HG02943 (cell line): ENCODE data around the gene FBLIM1.

Experiments used
- ATAC-seq: cut with Tn5 transposase; IDR thresholded peaks from one replicate; pipeline ENCODE4 v1.9.1; 2021; ENCODE audit warnings: mild to moderate bottlenecking, low read depth, moderate library complexity; ENCODE audit not compliant: unreplicated experiment

FBLIM1 gene

GRCh38 chr1:15747378-15747777 lies 11.2 kb upstream of the FBLIM1 start:
- ATAC-seq, result no peak

- ATAC-seq, result no peak
These were observed 10.3 kb upstream of the FBLIM1 start for GRCh38 chr1:15748264-15748663.

GRCh38 chr1:15748690-15749398 lies 9.8 kb upstream of the FBLIM1 start:
- no peak for ATAC-seq

- no peak for ATAC-seq
These were observed 8.9 kb upstream of the FBLIM1 start for GRCh38 chr1:15749399-15750291.

DNA sequence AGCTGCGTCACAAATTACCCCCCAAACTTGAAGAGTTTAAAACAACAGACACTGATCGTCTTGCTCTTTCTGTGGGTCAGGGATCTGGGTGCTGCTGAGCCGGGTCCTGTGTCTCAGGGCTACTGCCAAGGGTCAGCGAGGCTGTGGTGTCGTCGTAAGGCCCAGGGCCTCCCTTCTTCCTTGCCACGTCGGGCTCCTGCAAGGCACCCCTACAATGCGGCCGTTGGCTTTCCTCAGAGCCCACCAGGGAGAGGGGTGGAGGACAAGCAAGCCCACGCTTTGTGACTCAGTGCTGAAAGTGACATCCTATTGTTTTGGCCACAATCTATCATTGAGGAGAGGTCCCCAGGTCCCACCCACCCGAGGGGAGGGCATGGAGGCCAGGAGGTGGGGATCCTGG lies 7.7 kb upstream of the FBLIM1 start:
- ATAC-seq, result no peak

DNA sequence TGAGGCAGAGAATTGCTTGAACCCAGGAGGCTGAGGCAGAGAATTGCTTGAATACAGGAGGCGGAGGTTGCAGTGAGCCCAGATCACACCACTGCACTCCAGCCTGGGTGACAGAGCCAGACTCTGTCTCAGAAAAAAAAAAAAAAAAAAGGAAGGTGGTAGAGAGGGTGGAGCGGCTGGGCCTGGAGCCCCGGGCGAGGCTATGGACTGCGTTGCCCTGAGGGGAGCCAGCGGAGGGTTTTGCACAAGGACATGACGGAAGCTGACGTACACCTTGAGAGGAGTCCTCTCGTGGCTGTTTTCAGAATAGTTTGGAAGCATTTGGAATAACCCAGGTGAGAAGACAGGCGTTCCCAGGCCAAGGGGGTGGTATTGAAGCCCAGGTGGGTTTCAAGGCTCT lies 6.9 kb upstream of the FBLIM1 start:
- ATAC-seq, result no peak

GRCh38 chr1:15753776-15754175 lies 4.8 kb upstream of the FBLIM1 start:
- no peak for ATAC-seq

DNA sequence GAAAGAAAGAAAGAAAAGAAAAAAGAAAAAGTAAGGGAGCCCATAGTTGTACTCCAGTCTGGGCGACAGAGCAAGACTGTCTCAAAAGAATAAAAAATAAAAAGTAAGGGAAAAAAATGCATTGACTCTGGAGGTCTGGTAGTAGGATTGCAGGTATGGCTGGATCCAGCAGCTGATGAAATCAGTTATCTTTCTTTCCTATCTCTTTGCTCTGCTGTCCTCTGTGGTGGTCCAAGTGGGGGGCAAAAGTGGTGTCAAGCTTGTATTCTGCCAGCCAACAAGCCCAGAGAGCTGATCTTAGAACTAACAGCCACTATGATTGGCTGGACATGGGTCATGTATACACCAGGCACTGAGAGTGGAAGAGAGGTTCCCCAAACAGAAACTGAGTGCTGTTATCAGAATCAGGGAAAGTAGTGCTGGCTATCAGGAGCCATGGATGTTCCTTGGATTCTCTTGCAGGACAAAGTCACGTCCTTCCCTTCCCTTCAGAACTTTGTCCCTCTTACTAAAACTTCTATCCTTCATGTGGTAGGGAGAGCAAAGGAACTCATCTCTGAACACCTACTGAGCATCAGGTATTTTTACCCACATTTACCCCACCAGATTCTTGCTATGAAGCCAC lies 3.5 kb upstream of the FBLIM1 start:
- no peak for ATAC-seq

DNA sequence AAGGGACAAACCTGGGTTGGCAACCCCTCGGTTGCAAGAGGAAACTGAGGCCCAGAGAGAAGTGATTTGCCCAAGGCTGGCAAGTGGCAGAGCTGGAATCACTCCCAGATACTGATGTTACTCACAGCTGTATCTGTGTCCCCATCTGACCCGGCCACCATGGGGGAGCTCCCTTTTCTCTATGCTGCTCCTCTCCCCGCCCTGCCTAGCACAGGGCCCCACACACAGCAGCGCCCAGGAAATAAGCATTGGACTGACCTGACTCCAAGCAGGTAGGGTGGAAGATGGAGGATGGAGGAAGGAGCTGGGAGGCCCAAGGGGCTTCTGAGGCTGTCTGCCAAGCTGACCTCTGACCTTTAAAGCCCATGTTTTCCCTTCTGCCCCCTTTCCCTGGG lies 3.0 kb upstream of the FBLIM1 start:
- ATAC-seq, result no peak

GRCh38 chr1:15756143-15757015 lies 2.2 kb upstream of the FBLIM1 start:
- ATAC-seq, result no peak

GRCh38 chr1:15757016-15757543 lies 1.5 kb upstream of the FBLIM1 start:
- ATAC-seq, result no peak

DNA sequence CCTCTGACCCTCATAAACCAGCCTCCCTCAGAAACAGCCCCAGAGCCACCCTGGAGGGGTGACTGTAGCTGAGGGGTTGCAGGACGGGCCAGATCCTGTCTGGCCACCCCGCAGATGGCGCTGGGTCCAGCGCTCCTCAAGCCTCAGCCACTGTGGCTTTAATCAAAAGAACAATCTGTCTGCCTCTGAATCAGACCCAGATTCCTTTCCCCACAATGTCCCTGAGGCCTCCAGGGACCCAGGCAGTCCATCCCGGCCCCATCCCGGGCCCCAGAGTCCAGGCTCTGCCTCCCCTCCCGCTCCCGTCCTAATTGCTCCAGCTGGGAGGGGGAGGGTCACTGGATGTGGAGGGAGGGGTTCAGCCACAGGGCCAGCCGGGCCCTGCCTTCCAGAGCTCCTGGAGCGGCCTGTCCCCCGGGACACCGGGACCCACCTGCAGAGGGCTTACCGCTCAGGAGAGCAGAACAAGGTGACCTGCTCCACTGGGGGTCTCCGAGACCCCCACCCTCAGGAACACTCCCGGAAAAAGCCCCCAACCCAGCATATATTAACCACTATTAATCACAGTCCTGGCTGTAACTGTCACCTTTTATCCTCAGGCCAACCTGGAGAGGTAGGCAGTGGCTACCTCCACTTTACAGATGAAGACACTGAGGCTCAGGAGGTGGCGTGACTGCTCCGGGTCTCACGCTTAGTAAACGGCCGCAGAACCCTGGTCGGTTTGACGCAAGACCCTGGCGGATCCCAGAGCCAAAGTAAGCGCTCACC lies 836 bp upstream of the FBLIM1 start:
- no peak for ATAC-seq

DNA sequence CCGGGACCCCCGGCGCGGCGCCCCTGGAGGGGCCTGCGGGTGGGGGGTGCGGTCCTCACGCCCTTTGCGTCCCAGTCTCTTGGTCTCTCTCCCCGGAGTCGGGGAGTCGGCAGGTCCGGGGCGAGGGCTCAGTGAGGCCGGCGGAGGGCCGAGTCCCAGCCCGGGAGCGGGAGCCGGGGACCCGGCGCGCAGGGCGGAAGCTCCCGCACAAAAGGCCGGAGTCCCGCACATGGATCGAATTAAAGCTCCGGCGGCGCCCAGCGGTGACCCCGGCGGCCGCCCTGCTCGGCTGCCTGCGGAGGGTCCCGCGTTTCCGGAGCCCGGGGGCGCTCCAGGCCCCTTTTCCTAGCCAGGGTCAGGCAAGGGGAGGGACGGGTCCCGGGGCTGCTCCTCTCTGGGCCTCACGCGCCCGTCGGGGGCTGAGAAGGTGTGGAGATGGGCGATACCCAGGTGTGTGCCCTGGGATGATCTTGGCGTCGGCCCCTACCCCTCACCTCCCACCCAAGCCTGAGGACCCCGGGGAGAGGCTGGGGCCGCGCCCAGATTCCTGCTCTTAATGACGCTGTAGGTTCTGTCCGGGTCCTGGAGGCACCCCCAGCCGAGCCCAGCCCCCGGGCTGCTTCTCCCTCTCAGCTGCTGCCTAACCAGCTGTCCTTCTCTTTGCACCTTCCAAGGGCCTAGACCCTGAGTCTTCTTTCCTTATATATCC lies 512 bp downstream of the FBLIM1 start:
- no peak for ATAC-seq

DNA sequence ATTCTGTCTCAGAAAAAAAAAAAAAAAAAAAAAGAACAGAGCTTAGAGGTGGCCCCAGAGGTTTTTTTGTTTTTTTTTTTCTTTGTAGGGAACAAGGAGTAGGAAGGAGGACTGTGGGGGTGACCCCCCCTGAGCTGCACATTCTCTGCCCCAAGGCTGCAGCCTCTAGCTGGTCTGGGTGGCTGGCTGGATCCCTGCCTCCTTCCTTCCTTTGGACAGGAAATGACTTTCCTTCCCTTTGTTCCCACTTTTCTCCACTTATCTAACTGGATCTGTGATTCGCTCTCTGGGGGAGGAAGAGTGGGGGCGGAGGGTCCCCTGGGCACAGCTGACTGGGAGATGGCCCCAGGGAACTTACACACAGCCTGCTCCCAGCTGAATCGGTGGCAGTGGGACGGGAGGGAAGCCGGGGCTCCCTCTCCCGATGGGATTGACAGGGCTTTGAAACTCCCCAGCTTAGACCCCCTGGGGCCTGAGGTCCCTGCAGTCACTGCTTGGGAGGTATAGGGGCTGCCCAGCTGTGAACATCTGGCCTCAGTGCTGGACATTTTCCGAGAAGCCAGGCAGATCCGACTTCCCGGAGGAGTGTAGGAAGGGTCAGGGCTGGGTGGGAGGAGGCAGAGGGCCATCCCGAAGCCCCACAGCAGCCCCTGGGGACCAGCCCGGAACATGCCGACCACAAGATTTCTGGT lies 2.1 kb downstream of the FBLIM1 start:
- ATAC-seq, result no peak

DNA sequence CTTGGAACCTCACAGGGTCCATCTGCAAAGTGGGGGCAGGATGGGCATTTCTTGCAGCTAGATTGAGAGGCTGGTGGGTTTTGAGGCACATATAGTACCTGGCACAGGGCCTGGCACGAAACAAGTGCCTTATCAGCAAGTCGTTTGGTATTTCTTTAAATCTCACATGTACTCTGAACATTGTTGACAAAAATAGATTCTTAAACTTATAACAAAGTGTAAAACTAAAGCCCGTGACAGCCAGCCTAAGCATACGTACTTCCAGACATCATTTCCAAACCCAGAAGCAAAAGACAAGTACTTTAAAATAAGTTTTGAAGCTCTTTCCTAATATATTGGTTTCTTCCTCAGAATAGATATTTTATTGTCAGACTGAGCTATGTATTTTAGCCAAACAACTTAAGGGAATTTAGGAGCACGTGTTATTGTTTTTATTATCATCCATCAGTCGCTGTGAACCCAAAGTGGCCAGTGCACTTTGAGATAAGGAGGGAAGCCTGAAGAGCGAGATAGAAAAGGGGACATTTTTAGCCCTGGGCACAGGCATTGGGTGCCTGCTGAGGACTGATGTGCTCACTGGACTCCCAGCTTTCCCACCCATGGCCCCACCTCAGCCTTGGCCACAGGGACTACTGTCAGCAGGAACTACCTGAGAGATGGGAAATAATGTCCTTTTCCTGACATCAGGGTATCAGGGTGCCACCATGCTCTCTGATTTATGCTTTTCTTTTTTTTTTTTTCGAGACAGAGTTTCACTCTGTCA lies 3.0 kb downstream of the FBLIM1 start:
- ATAC-seq, result no peak

DNA sequence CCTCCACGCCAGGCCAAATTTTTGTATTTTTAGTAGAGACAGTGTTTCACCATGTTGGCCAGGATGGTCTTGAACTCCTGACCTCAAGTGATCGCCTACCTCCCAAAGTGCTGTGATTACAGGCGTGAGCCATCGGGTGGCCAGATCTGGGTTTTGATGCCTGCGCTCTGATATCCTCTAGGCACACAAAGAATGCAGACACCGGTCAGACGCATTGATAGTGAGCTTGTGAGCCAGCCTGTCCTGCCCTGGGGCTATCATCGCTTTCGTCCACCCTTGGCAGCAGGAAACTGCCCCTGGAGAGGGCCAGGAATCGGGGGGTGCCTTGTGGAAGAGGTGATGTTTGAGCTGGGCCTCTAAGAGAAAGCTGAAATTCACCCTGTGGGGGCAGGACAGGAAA lies 4.0 kb downstream of the FBLIM1 start:
- no peak for ATAC-seq

GRCh38 chr1:15764269-15764764 lies 5.7 kb downstream of the FBLIM1 start:
- ATAC-seq, result no peak
